Stomach (tissue), 9 donors: ENCODE measurements around the gene MYBPC2. TPM values are rescaled to one million over a fixed set of nuclear protein-coding genes. Genes with fewer than 3 reads are reported as not detected.

Source experiments
- DNase-seq, 2 donors: peaks; one replicate each; pipeline versions ENCODE4 v3.0.0 to v3.0.0-alpha.2; 2013 to 2019
- H3K27ac ChIP-seq, 5 donors: fragments of 200-600 bp in 4 of 5; sonication (generic) in 4 of 5; one replicate each; pipeline ENCODE4 v1.5.1; 2013 to 2019; ENCODE audit warnings: mild to moderate bottlenecking in 1 of 5, moderate library complexity in 1 of 5
- H3K27me3 ChIP-seq, 3 donors: fragments of 200-600 bp; sonication (generic); one replicate each; pipeline ENCODE4 v1.5.1; 2017 to 2019; ENCODE audit warnings: mixed run types in 1 of 3
- H3K36me3 ChIP-seq, 4 donors: fragments of 200-600 bp; sonication (generic); 1 replicate in 3 of 4; 2 replicates in 1 of 4; pipeline ENCODE4 v1.5.1; 2016 to 2019
- H3K4me1 ChIP-seq, 4 donors: fragments of 200-600 bp; sonication (generic); one replicate each; pipeline ENCODE4 v1.5.1; 2016 to 2019
- H3K4me3 ChIP-seq, 4 donors: fragments of 200-600 bp; sonication (generic) in 3 of 4; one replicate each; pipeline ENCODE4 v1.5.1; 2016 to 2019; ENCODE audit warnings: mild to moderate bottlenecking in 1 of 4
- H3K9me3 ChIP-seq, 4 donors: fragments of 200-600 bp; sonication (generic); one replicate each; pipeline ENCODE4 v1.5.1; 2016 to 2019
- EP300 ChIP-seq: sonication (generic); formaldehyde crosslinking; IDR thresholded peaks from one replicate; pipeline ENCODE4 v1.6.1; 2017; ENCODE audit warnings: antibody characterized with exemption
- POLR2A ChIP-seq, 4 donors: fragments of 450-650 bp; IDR thresholded peaks; one replicate each; pipeline ENCODE4 v1.6.1; 2016; ENCODE audit warnings: antibody characterized with exemption in 4 of 4, control low read depth in 2 of 4, mild to moderate bottlenecking in 1 of 4, moderate library complexity in 1 of 4
- POLR2AphosphoS5 ChIP-seq, 3 donors: sonication (generic); formaldehyde crosslinking; IDR thresholded peaks; one replicate each; pipeline ENCODE4 v1.6.1; 2016; ENCODE audit warnings: antibody characterized with exemption in 3 of 3
- WGBS, 5 donors: extraction: QIAGEN DNeasy Blood & Tissue Kit in 3 of 5; methylation state at CpG; one replicate each; pipeline versions ENCODE4 v1.1.5 to v1.1.7; 2013 to 2018; 5-methylcytosine and 5-hydroxymethylcytosine counted together
- intact Hi-C: fragments of 100-400 bp; cut with DNase I; formaldehyde crosslinking; loops from one replicate; pipeline ENCODE4 v1.15.1; 2023; ENCODE audit warnings: low total_unique reads
- polyA plus RNA-seq, 3 donors: library from polyadenylated mRNA; stranded (reverse); fragments of 200-250 nt; gene quantifications; one replicate each; pipeline ENCODE4 v1.2.3, GENCODE V29; 2013
- total RNA-seq, 5 donors: library from RNA; depleted of rRNA; stranded (reverse); fragments of >200 nt; gene quantifications; one replicate each; pipeline versions ENCODE4 v1.1.0 to v1.2.3, GENCODE V29; 2014 to 2016
- TF ChIP-seq, protein P1 (sequence below), 7 experiments: fragments of 450-650 bp in 4 of 7; fragments of 200-600 bp in 3 of 7; sonication (generic) in 3 of 7; IDR thresholded peaks; one replicate each; pipeline ENCODE4 v1.5.1; 2016 to 2019; ENCODE audit warnings: antibody characterized with exemption in 7 of 7, control low read depth in 2 of 7, mild to moderate bottlenecking in 1 of 7
- donor health status: healthy with polysubstance abuse.
- donor health status: Bipolar disorder and iron deficiency.
- donor health status: healthy.

Gene MYBPC2
- total and polyA plus RNA-seq, 8 donors: 0.10 to 0.31 TPM; not detected in 6

DNA sequence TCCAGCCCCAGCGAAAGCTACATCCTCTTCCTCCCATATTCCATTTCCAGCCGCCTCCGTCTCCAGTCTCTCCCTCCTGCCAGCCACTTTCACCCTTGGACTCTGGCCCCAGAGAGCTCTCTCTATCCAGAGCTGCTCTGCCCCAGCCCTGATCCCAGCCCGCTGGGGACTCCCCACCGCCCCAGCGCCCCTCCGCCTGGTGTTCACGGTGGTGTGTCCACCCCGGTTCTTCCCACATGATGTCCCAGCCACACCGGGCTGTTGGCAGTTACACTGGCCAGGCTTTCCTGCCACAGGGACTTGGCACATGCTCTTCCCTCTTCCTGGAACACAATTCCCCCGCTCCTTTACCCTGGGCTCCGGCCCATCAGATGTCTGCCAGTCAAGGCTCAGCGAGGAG, 32.3 kb downstream of the MYBPC2 start:
- TF ChIP-seq POLR2A (IDR thresholded peaks at IDR 0.05) (no peak), EP300 (no peak), POLR2AphosphoS5 (IDR thresholded peaks at IDR 0.05) (no peak)
- TF ChIP-seq, protein P1, sequence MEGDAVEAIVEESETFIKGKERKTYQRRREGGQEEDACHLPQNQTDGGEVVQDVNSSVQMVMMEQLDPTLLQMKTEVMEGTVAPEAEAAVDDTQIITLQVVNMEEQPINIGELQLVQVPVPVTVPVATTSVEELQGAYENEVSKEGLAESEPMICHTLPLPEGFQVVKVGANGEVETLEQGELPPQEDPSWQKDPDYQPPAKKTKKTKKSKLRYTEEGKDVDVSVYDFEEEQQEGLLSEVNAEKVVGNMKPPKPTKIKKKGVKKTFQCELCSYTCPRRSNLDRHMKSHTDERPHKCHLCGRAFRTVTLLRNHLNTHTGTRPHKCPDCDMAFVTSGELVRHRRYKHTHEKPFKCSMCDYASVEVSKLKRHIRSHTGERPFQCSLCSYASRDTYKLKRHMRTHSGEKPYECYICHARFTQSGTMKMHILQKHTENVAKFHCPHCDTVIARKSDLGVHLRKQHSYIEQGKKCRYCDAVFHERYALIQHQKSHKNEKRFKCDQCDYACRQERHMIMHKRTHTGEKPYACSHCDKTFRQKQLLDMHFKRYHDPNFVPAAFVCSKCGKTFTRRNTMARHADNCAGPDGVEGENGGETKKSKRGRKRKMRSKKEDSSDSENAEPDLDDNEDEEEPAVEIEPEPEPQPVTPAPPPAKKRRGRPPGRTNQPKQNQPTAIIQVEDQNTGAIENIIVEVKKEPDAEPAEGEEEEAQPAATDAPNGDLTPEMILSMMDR (IDR thresholded peaks at IDR 0.05): no peak
- 82 to 92% (median 92%) methylated on average over 13 of the region's 13 CpGs for WGBS, 5 donors
- Histone ChIP-seq H3K27ac (no peak overlapping the region), H3K4me1 (peaks cover 0 to 7% (median 0%) of the 10 kb centered on the region in 4 donors), H3K27me3 (peaks cover 0 to 51% (median 12%) of the 10 kb centered on the region in 3 donors), H3K36me3 (no peaks in the 10 kb centered on the region), H3K4me3 (no peak overlapping the region), H3K9me3 (no peaks in the 10 kb centered on the region)
- intact Hi-C loops: no loop called here
- DNase-seq: no peak

DNA sequence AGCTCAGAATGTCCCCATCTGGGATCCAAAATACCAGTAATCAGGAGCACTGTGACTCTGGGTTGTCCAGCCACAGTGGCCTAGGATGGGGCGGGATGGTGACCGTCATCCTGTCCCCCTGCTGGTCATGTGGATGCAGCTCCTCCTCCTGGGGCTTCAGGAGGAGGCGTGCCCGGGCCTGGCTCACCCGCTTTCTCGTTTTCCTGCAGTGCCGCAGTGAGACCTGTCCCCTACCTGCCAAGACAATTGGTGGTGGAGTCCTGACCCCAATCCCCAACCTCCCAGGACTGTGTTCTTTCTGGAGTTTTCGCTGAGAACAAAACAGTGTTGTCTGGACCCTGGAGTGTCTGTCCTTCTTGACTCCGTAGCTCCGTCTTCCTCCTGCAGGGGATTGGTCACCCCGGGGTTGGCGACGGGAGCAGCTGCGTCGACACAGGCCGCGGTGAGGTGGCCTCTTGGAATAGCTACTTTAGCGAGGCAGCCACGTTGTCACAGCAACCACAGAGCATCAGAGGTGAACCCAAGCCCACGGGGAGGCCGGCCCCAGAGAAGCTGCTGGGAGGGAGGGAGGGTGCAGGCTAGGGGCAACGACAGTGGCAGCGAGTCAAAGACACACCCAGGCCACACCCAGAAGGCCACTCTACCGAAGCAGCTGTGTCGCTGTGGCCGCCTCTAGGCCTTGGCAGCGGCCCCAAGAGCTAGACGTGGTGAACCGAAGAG, 33.5 kb downstream of the MYBPC2 start:
- Histone ChIP-seq H3K27ac (no peak overlapping the region), H3K4me3 (no peak overlapping the region), H3K9me3 (no peaks in the 10 kb centered on the region), H3K36me3 (no peaks in the 10 kb centered on the region), H3K4me1 (peaks cover 0 to 7% (median 0%) of the 10 kb centered on the region in 4 donors), H3K27me3 (peaks cover 0 to 40% (median 5%) of the 10 kb centered on the region in 3 donors)
- intact Hi-C loops: no loop called here
- DNase-seq: peak; percentile 60 to 77
- TF ChIP-seq, protein P1 (IDR thresholded peaks at IDR 0.05): peak in 1 of 7 experiments; percentile 15
- TF ChIP-seq POLR2A (IDR thresholded peaks at IDR 0.05): no peak
- 25 to 52% (median 32%) methylated on average over 24 to 29 of the region's 29 CpGs for WGBS, 5 donors

DNA sequence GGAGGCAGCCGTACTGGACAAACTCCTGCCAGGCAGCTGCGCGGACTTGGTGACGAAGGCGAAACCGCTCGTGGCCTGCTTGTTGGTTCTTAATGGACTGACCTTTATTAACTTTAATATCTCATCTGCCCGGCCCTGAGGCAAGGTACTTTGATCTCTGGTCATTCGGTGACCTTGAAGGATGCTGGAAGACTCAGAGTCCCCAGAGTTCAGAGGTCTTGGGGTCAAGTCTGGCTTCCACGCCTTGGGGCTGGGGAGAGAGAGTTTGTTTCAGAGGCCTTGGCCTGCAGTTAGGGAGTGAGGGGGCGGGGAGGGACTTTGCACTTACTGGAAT, 34.0 kb downstream of the MYBPC2 start:
- TF ChIP-seq POLR2A (IDR thresholded peaks at IDR 0.05): no peak
- no peak for TF ChIP-seq EP300
- TF ChIP-seq POLR2AphosphoS5 (IDR thresholded peaks at IDR 0.05): no peak
- TF ChIP-seq, protein P1 (IDR thresholded peaks at IDR 0.05): no peak
- WGBS, 5 donors: 35 to 69% (median 48%) methylated on average over 8 to 11 of the region's 11 CpGs
- DNase-seq: no peak
- intact Hi-C loops: no loop called here
- H3K27ac ChIP-seq: no peak overlapping the region
- peaks cover 0 to 7% (median 0%) of the 10 kb centered on the region in 4 donors for H3K4me1 ChIP-seq
- H3K4me3 ChIP-seq: no peak overlapping the region
- H3K27me3 ChIP-seq: peaks cover 0 to 34% (median 3%) of the 10 kb centered on the region in 3 donors
- no peaks in the 10 kb centered on the region for H3K36me3 ChIP-seq
- no peaks in the 10 kb centered on the region for H3K9me3 ChIP-seq

DNA sequence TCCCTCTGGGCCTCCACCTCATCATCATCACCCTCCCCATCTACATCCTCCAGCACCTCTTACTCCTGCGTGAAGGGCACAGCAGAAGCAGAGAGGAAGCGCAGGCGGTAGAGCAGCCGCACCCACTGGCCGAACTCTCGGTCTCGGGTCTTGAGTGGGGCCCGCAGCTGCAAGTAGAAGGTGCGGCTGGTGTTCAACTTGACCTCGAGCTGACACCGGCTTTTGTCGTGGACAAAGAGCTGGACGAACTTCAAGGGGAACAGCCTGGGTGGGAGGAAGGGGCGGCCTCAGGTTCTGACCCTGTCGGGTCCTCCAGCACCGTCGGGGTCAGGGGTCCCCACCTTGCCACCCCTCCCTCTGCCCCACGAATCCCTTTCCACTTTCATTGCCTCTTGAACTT, 34.9 kb downstream of the MYBPC2 start:
- Histone ChIP-seq H3K27me3 (peaks cover 0 to 27% (median 0%) of the 10 kb centered on the region in 3 donors), H3K9me3 (no peaks in the 10 kb centered on the region), H3K27ac (no peak overlapping the region), H3K4me1 (peaks cover 0 to 7% (median 0%) of the 10 kb centered on the region in 4 donors), H3K4me3 (no peak overlapping the region), H3K36me3 (no peaks in the 10 kb centered on the region)
- DNase-seq: no peak
- intact Hi-C loops: no loop called here
- WGBS, 5 donors: 76 to 85% (median 77%) methylated on average over 18 of the region's 18 CpGs
- TF ChIP-seq, protein P1 (IDR thresholded peaks at IDR 0.05): no peak
- TF ChIP-seq POLR2A (IDR thresholded peaks at IDR 0.05): no peak
- TF ChIP-seq POLR2AphosphoS5 (IDR thresholded peaks at IDR 0.05): no peak
- TF ChIP-seq EP300: no peak
